Measurements from ENCODE around the gene CCDC159. TPM values are rescaled to one million over a fixed set of nuclear protein-coding genes. Genes with fewer than 3 reads are reported as not detected.

Gene CCDC159
- polyA plus RNA-seq, 1 of the 3 experiments (the other 2 are of a cell fraction): 25.2 TPM

- no peak for TF ChIP-seq CTCF (IDR thresholded peaks at IDR 0.05)
Measured at GRCh38 chr19:11377756-11378155, 31.4 kb downstream of the CCDC159 start.

DNA sequence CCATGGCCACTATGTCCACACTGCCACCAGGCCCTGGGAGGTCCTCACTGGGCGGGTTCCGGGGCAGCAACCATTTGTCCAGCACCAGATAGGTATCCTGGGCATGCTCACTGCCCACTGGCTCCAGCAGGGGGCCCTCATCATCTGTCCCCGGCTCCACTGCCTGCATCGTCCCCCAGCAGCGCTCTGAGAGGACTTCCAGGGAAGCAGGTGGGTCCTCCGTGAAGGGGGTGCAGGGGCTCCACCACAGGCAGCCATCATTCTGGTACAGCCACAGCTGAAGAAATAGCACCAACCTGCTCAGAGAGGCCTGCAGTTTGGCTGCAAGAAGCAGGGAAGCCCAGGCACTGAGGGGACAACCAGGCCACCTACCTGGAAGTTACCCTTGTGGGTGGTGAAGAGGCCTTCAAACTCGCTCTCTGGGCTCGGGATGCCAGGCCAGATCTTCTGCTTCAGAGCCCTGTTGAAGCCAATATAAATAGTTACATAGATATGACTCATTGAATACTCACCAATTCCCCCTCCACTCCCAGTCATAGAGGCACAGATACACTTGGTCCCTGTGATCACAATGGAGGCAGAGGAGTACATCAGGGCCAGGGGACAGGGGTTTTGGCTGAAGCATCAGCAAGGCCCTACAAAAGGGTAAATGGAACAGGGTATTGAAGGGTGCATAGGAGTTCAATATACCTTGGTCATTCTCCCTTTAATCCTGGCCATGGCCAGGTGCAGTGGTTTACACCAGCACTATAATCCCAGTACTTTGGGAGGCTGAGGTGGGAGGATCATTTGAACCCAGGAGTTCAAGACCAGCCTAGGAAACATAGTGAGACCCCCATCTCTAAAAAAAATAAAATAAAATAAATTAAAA is 32.2 kb downstream of the CCDC159 start:
- Histone ChIP-seq H3K9me2 (no peaks in the 10 kb centered on the region), H3F3A (replicated peaks; ENCODE audit: insufficient read depth) (peaks cover 33% of the 10 kb centered on the region), H3K27ac (ENCODE audit: low read depth in 2 of 2, low read length in 1 of 2) (peak overlapping the region in 1 of 2 experiments; percentile 88; a peak in 3 of 4 replicates), H4K20me1 (ENCODE audit: insufficient read depth) (no peaks in the 10 kb centered on the region), H3K9ac (peak overlapping the region; percentile 23; the same call in 1 of the 2 replicates), H3K4me2 (peak overlapping the region; percentile 66), H3K79me2 (ENCODE audit: insufficient read depth) (peaks cover 23% of the 10 kb centered on the region), H2AFZ (ENCODE audit: low read depth) (no peak overlapping the region), H3K4me3 (ENCODE audit: low read depth in 2 of 2, low read length in 1 of 2) (no peak overlapping the region; a peak in 1 of 4 replicates), H3K27me3 (ENCODE audit: insufficient read depth) (no peaks in the 10 kb centered on the region), H3K9me3 (no peaks in the 10 kb centered on the region), H3K4me1 (ENCODE audit: control insufficient read depth in 1 of 2, insufficient read depth in 2 of 2, low read depth in 1 of 2, low read length in 1 of 2) (peaks cover 16 to 31% of the 10 kb centered on the region in 2 experiments), H3K36me3 (replicated peaks in 1 of 2; ENCODE audit: control insufficient read depth in 1 of 2, insufficient read depth in 2 of 2, low read length in 1 of 2) (no peaks in the 10 kb centered on the region)
- WGBS (ENCODE audit: low lambda C conversion rate): 26% methylated on average over 6 of the region's 8 CpGs
- POLR2A ChIA-PET: interaction anchor here (0.7 to 0.8 kb wide), 2 partner anchors 33 to 150 kb away, joined by 4 read pairs; partner anchors contain the start of genes ECSIT and TMEM205
- peak; percentile 72 for DNase-seq
- CTCF ChIA-PET: interaction anchor here (0.7 to 5.9 kb wide), 13 partner anchors 8 to 104 kb away, joined by 3 to 66 read pairs (median 7); partner anchors contain the start of genes ELAVL3, ODAD3, PRKCSH and RGL3
- TF ChIP-seq GATA2 (CRISPR knock-in tag; IDR thresholded peaks at IDR 0.05): no peak
- TF ChIP-seq, protein P1, sequence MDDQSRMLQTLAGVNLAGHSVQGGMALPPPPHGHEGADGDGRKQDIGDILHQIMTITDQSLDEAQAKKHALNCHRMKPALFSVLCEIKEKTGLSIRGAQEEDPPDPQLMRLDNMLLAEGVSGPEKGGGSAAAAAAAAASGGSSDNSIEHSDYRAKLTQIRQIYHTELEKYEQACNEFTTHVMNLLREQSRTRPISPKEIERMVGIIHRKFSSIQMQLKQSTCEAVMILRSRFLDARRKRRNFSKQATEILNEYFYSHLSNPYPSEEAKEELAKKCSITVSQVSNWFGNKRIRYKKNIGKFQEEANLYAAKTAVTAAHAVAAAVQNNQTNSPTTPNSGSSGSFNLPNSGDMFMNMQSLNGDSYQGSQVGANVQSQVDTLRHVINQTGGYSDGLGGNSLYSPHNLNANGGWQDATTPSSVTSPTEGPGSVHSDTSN (IDR thresholded peaks at IDR 0.05): no peak
- no peak for TF ChIP-seq FOXJ3 (CRISPR knock-in tag; IDR thresholded peaks at IDR 0.05)
- peak; percentile 52 for TF ChIP-seq CTCF (IDR thresholded peaks at IDR 0.05)
- TF ChIP-seq EZH2phosphoT487 (IDR thresholded peaks at IDR 0.05; ENCODE audit: borderline replicate concordance, low read depth): no peak
- TF ChIP-seq, protein P2, sequence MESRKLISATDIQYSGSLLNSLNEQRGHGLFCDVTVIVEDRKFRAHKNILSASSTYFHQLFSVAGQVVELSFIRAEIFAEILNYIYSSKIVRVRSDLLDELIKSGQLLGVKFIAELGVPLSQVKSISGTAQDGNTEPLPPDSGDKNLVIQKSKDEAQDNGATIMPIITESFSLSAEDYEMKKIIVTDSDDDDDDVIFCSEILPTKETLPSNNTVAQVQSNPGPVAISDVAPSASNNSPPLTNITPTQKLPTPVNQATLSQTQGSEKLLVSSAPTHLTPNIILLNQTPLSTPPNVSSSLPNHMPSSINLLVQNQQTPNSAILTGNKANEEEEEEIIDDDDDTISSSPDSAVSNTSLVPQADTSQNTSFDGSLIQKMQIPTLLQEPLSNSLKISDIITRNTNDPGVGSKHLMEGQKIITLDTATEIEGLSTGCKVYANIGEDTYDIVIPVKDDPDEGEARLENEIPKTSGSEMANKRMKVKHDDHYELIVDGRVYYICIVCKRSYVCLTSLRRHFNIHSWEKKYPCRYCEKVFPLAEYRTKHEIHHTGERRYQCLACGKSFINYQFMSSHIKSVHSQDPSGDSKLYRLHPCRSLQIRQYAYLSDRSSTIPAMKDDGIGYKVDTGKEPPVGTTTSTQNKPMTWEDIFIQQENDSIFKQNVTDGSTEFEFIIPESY (IDR thresholded peaks at IDR 0.05; ENCODE audit: borderline replicate concordance, low read depth): no peak
- TF ChIP-seq RXRA (IDR thresholded peaks at IDR 0.05; ENCODE audit: borderline replicate concordance, low read depth): no peak; the same call in 1 of the 2 replicates
- TF ChIP-seq TEAD4 (IDR thresholded peaks at IDR 0.05; ENCODE audit: borderline replicate concordance, insufficient read depth): no peak
- TF ChIP-seq, protein P3, sequence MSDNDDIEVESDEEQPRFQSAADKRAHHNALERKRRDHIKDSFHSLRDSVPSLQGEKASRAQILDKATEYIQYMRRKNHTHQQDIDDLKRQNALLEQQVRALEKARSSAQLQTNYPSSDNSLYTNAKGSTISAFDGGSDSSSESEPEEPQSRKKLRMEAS (IDR thresholded peaks at IDR 0.05; ENCODE audit: low read depth): no peak
- TF ChIP-seq MXI1 (IDR thresholded peaks at IDR 0.05; ENCODE audit: low read depth, low read length): no peak
- no peak for TF ChIP-seq MEF2A (IDR thresholded peaks at IDR 0.05; ENCODE audit: borderline replicate concordance, low read depth)
- TF ChIP-seq JUND (IDR thresholded peaks at IDR 0.05): no peak; the same call in 1 of the 2 replicates
- peak; percentile 90 for TF ChIP-seq NFIC (IDR thresholded peaks at IDR 0.05; ENCODE audit: borderline replicate concordance)
- TF ChIP-seq POLR2AphosphoS5 (IDR thresholded peaks at IDR 0.05; ENCODE audit: low read depth, low read length): no peak
- no peak for TF ChIP-seq SIN3A (IDR thresholded peaks at IDR 0.05; ENCODE audit: borderline replicate concordance, low read depth, low read length)
- TF ChIP-seq FOXM1 (IDR thresholded peaks at IDR 0.05; ENCODE audit: low read depth): no peak
- TF ChIP-seq CHD2 (IDR thresholded peaks at IDR 0.05; ENCODE audit: low read length, partially characterized antibody): no peak

More at GRCh38 chr19:11377756-11378155, 31.4 kb downstream of the CCDC159 start:
- DNase-seq: no peak
- POLR2A ChIA-PET: interaction anchor here (0.8 to 1.2 kb wide), 3 partner anchors 84 to 151 kb away, joined by 3 to 4 read pairs (median 3); partner anchors contain the start of gene ECSIT
- H3K27ac ChIP-seq (ENCODE audit: low read depth in 2 of 2, low read length in 1 of 2): peak overlapping the region; percentile 58 to 88; a peak in 3 of 4 replicates
- peak overlapping the region; percentile 66 for H3K4me2 ChIP-seq
- no peak overlapping the region; a peak in 1 of 4 replicates for H3K4me3 ChIP-seq (ENCODE audit: low read depth in 2 of 2, low read length in 1 of 2)
- no peaks in the 10 kb centered on the region for H3K36me3 ChIP-seq (replicated peaks in 1 of 2; ENCODE audit: control insufficient read depth in 1 of 2, insufficient read depth in 2 of 2, low read length in 1 of 2)
- no peaks in the 10 kb centered on the region for H3K27me3 ChIP-seq (ENCODE audit: insufficient read depth)
- no peaks in the 10 kb centered on the region for H3K9me2 ChIP-seq
- H3K9ac ChIP-seq: 0 out of 2 replicates have a peak overlapping the region, but pooled peaks have one; percentile 23
- H3K9me3 ChIP-seq: no peaks in the 10 kb centered on the region
- H2AFZ ChIP-seq (ENCODE audit: low read depth): no peak overlapping the region
- H4K20me1 ChIP-seq (ENCODE audit: insufficient read depth): no peaks in the 10 kb centered on the region
- H3K79me2 ChIP-seq (ENCODE audit: insufficient read depth): peaks cover 23% of the 10 kb centered on the region
- CTCF ChIA-PET: interaction anchor here (0.7 to 5.9 kb wide), 15 partner anchors 9 to 105 kb away, joined by 3 to 66 read pairs (median 5); partner anchors contain the start of genes CCDC159, ELAVL3, ODAD3 and PRKCSH
- peaks cover 16 to 36% of the 10 kb centered on the region in 2 experiments for H3K4me1 ChIP-seq (ENCODE audit: control insufficient read depth in 1 of 2, insufficient read depth in 2 of 2, low read depth in 1 of 2, low read length in 1 of 2)
- H3F3A ChIP-seq (replicated peaks; ENCODE audit: insufficient read depth): peaks cover 33% of the 10 kb centered on the region
- WGBS (ENCODE audit: low lambda C conversion rate): 53% methylated on average over 1 of the region's 3 CpGs
